Adrenal gland (tissue), 5 donors: ENCODE results near the gene SEMA6A.

Experiments used
- CTCF ChIP-seq, 6 experiments: fragments of 450-650 bp in 4 of 6; fragments of 200-600 bp in 2 of 6; sonication (generic) in 1 of 6; IDR thresholded peaks; 1 replicate in 5 of 6; 2 replicates in 1 of 6; pipeline versions ENCODE4 v1.5.1 to v1.8.0; 2016 to 2021; ENCODE audit warnings: antibody characterized with exemption in 6 of 6, mild to moderate bottlenecking in 2 of 6, moderate library complexity in 1 of 6
- POLR2A ChIP-seq, 2 donors: fragments of 450-650 bp; IDR thresholded peaks; one replicate each; pipeline ENCODE4 v1.6.1; 2017; ENCODE audit warnings: antibody characterized with exemption in 2 of 2, mild to moderate bottlenecking in 2 of 2, moderate library complexity in 1 of 2
- donor health status: DM: no; HTN: no; CAD: no.

GRCh38 chr5:116437922-116438578 lies 136.6 kb downstream of the SEMA6A start:
- TF ChIP-seq CTCF (IDR thresholded peaks at IDR 0.05) (no peak), POLR2A (IDR thresholded peaks at IDR 0.05) (no peak)
